ACC112 (cell line): Measurements from ENCODE around the gene OR51B4.

Source experiments
- H2AFZ ChIP-seq: fragments of 200-600 bp; sonication (generic); one replicate; pipeline ENCODE4 v1.6.0; 2017; ENCODE audit warnings: antibody characterized with exemption, low read length; ENCODE audit not compliant: unreplicated experiment
- H3K27ac ChIP-seq: fragments of 200-600 bp; sonication (generic); 2 replicates; pipeline ENCODE4 v1.5.1; 2014; ENCODE audit warnings: low read depth, mild to moderate bottlenecking, antibody characterized with exemption, low read length, moderate library complexity
- H3K27me3 ChIP-seq: fragments of 200-600 bp; sonication (generic); 2 replicates; pipeline ENCODE4 v1.6.1; 2014; ENCODE audit warnings: mild to moderate bottlenecking, antibody characterized with exemption, low read length, moderate library complexity, mixed read lengths; ENCODE audit not compliant: insufficient read depth
- H3K36me3 ChIP-seq: fragments of 200-600 bp; sonication (generic); 2 replicates; pipeline ENCODE4 v1.6.1; 2016; ENCODE audit warnings: mild to moderate bottlenecking, antibody characterized with exemption, low read length, moderate library complexity, mixed read lengths; ENCODE audit not compliant: insufficient read depth
- H3K4me1 ChIP-seq: fragments of 200-600 bp; sonication (generic); one replicate; pipeline ENCODE4 v1.6.1; 2016; ENCODE audit warnings: low read length, mixed read lengths; ENCODE audit not compliant: insufficient read depth, unreplicated experiment, control insufficient read depth
- H3K4me3 ChIP-seq: fragments of 200-600 bp; sonication (generic); 2 replicates; pipeline ENCODE4 v1.5.1; 2014; ENCODE audit warnings: mild to moderate bottlenecking, low read depth, low read length
- H3K79me2 ChIP-seq: fragments of 200-600 bp; sonication (generic); one replicate; pipeline ENCODE4 v1.6.0; 2016; ENCODE audit warnings: low read length; ENCODE audit not compliant: control insufficient read depth, unreplicated experiment, insufficient read depth

The OR51B4 gene

DNA sequence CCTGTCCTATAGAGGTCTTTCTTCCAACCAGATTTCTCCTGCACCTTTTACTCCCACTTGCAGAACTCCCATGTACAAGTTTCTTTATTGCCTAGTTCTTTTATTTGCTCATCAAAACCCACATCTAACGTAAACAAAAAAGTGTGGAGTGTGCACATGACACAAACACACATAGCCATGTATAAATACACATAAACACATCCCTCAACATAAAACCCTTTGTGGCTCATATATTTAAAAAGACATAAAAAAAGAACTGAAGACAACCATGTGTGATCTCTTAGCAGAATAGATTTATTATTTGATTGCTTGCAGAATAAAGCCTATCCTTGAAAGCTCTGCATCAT lies 48.9 kb downstream of the OR51B4 start:
- Histone ChIP-seq H3K27me3 (peaks cover 15% of the 10 kb centered on the region), H3K27ac (no peak overlapping the region), H3K4me3 (no peak overlapping the region), H3K4me1 (no peaks in the 10 kb centered on the region), H3K36me3 (no peaks in the 10 kb centered on the region), H2AFZ (no peak overlapping the region), H3K79me2 (no peaks in the 10 kb centered on the region)

DNA sequence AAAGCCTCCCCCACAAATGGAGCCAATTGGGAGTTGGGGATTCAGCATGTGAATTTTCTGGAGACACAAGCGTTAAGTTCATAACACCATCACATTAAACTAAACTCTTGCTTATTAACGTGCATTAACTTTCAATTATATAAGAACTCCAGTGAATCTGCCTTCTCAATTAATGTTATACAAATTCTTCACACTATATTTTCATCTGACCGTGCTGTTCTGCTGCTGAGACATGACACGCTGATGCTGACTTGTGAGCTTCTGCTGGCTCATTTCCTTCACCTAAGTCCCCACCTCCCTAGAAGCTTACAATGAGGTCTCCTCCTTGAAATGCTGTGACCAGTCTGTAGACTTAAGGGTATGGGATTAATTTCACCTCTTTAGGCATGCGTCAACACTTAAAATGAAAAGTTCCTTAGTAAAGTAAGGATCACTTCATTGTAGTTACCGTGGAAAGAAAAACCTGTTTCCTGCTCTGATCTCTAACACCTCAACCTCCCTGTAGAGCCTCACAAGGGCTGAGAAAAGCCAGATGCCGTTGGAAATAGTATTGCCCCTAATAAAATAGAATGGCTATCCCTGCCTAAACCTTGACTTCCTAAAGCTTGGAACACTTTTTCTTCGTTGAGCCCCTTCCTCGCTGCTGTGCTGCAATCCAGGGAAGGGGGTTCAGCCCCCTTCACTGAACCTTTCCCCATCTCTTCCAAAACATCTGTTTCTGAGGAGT lies 49.4 kb downstream of the OR51B4 start:
- no peaks in the 10 kb centered on the region for H3K36me3 ChIP-seq
- no peak overlapping the region for H3K27ac ChIP-seq
- no peaks in the 10 kb centered on the region for H3K4me1 ChIP-seq
- no peaks in the 10 kb centered on the region for H3K79me2 ChIP-seq
- H2AFZ ChIP-seq, result no peak overlapping the region
- peaks cover 15% of the 10 kb centered on the region for H3K27me3 ChIP-seq
- H3K4me3 ChIP-seq, result no peak overlapping the region

DNA sequence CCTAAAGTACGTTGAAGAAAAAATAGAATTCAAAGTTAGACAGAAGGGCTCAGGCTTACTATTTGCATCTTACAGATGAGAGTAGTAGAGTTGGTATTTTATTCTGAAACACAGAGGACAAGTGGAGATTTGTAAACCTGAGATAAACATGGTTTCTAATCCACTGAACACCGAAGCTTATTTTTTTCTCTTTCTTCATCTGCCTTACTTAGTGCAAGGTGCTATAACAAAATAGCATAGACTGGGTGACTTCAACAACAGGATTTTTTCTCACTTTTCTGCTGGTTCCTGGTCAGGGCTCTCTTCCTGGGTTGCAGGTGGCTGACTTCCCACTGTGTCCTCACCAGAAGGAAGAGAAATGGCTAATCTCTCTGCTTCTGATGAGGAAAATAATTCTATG lies 50.0 kb downstream of the OR51B4 start:
- Histone ChIP-seq H3K36me3 (no peaks in the 10 kb centered on the region), H3K4me1 (no peaks in the 10 kb centered on the region), H2AFZ (no peak overlapping the region), H3K27me3 (peaks cover 15% of the 10 kb centered on the region), H3K79me2 (no peaks in the 10 kb centered on the region), H3K27ac (no peak overlapping the region), H3K4me3 (no peak overlapping the region)
